ENCODE data around the gene NFX1. TPM values are rescaled to one million over a fixed set of nuclear protein-coding genes. Genes with fewer than 3 reads are reported as not detected.

NFX1 gene
- total and polyA plus RNA-seq, 2 donors (not counting 1 experiment from before 2014, with no cell fraction given): 67.6 to 76.3 TPM

DNA sequence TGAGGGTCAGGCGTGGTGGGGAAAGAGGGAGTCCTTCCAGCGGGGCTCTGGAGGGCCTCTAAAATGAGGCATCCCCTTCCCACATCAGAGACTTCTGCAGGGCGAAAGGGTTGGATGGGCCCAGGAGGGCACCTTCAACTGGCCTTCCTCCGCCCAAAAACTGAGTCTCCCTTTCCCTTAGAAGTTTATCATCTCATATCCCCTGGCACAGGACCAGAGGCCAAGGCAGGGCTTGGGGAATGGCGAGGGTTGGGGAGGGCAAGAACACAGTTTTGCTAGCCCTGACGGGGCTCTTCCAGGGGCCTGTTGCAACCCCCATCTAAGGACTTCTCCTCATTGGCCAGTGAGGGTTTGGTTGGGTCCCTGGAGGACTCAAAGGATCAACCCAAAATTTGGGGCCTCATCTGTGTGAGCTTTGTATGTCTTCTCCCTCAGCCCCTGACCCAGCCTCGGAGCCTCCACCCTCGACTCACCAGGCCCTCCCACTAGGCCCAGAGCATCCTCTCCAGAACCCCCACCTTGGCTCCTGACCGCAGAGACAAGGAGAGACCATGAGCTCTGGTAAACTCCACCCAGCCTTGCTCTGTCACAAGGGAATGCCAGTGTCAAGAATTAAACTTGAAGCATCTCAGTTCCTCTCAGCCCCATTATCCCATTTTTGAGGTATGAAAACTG lies 87.9 kb downstream of the NFX1 start:
- DNase-seq: no peak
- Histone ChIP-seq H3K27me3 (replicated peaks in 1 of 4; ENCODE audit: control extremely low read depth in 1 of 4, control insufficient read depth in 3 of 4, insufficient read depth in 4 of 4, low read length in 3 of 4) (no peaks in the 10 kb centered on the region), H3K4me2 (replicated peaks; ENCODE audit: low read depth, low read length, poor library complexity, severe bottlenecking) (no peak overlapping the region), H3K9me3 (ENCODE audit: control extremely low read depth in 1 of 3, control insufficient read depth in 2 of 3, insufficient read depth in 1 of 3, low read length in 2 of 3) (no peaks in the 10 kb centered on the region), H3K4me1 (ENCODE audit: control insufficient read depth in 2 of 2, insufficient read depth in 2 of 2, low read length in 2 of 2) (peaks cover 0 to 7% of the 10 kb centered on the region in 2 donors), H3K9ac (ENCODE audit: low read length) (no peak overlapping the region), H3K79me2 (ENCODE audit: control insufficient read depth, insufficient read depth, low read length) (no peaks in the 10 kb centered on the region), H3K4me3 (ENCODE audit: control extremely low read depth in 1 of 5, extremely low read depth in 1 of 5, insufficient read depth in 1 of 5, low read depth in 2 of 5, low read length in 4 of 5) (no peak overlapping the region), H3K36me3 (replicated peaks in 1 of 2; ENCODE audit: control extremely low read depth in 1 of 2, control insufficient read depth in 1 of 2, extremely low read depth in 1 of 2, insufficient read depth in 2 of 2, low read length in 1 of 2) (peaks cover 0 to 2% of the 10 kb centered on the region in 2 experiments), H4K20me1 (ENCODE audit: control insufficient read depth, insufficient read depth, low read length, poor library complexity, severe bottlenecking) (no peaks in the 10 kb centered on the region), H2AFZ (ENCODE audit: insufficient read depth, low read depth, low read length, poor library complexity, severe bottlenecking) (no peak overlapping the region), H3K27ac (ENCODE audit: low read length in 2 of 2) (no peak overlapping the region)
- ATAC-seq (ENCODE audit: low read depth): no peak
- Mint-ChIP-seq H3K9me3 (ENCODE audit: insufficient read depth) (no peaks in the 10 kb centered on the region), H3K4me3 (no peak overlapping the region), H3K27me3 (no peaks in the 10 kb centered on the region), H3K4me1 (peaks cover 5% of the 10 kb centered on the region), H3K27ac (no peak overlapping the region)
- TF ChIP-seq, protein P1, sequence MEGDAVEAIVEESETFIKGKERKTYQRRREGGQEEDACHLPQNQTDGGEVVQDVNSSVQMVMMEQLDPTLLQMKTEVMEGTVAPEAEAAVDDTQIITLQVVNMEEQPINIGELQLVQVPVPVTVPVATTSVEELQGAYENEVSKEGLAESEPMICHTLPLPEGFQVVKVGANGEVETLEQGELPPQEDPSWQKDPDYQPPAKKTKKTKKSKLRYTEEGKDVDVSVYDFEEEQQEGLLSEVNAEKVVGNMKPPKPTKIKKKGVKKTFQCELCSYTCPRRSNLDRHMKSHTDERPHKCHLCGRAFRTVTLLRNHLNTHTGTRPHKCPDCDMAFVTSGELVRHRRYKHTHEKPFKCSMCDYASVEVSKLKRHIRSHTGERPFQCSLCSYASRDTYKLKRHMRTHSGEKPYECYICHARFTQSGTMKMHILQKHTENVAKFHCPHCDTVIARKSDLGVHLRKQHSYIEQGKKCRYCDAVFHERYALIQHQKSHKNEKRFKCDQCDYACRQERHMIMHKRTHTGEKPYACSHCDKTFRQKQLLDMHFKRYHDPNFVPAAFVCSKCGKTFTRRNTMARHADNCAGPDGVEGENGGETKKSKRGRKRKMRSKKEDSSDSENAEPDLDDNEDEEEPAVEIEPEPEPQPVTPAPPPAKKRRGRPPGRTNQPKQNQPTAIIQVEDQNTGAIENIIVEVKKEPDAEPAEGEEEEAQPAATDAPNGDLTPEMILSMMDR (IDR thresholded peaks at IDR 0.05): no peak
- no peak for TF ChIP-seq EZH2 (IDR thresholded peaks at IDR 0.05; ENCODE audit: borderline replicate concordance, insufficient read depth, low read depth, low read length, poor library complexity, severe bottlenecking)
- intact Hi-C loops (cut with micrococcal nuclease): no loop called here
- POLR2A ChIA-PET: interaction anchor here (0.6 kb wide), 1 partner anchor 88 kb away, joined by 6 read pairs; the partner anchor contains the start of gene NFX1
- CTCF ChIA-PET: no interaction called here
- 98% methylated on average over 7 of the region's 9 CpGs for WGBS (ENCODE audit: insufficient coverage)

DNA sequence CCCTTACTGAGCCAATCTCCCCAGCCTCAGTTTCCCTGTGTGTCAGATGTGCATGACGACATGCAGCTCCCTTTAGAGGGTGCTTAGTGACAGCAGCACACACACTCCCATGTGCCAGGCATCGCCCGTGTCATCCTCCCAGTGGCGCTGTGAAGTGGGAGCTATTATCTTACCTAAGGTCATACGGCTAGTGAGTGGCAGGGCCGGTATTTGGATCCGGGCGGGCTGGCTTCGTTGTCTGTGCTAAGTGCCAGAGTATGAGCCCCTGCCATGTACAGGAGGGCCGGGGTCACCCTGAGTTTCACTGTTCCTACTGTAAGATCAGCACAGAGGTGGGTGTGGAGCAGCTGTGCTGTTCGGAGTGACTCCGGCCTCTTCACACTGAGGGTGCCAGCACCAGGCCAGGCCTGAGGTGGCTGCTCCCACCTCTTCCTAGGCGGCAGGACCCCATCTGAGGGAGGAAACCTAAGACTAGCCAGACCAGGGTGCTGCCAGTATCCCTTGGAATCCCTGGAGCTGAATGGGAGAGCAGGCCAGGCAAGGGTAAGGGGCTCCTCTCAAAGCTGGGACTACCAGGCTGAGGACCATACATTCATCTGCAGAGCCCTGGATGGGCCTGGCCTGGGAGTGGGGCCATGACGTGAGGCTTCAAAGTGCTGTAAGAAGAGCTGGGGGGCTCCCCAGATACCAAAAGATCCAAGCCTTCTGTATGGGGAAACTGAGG lies 89.5 kb downstream of the NFX1 start:
- no peak overlapping the region for H2AFZ ChIP-seq (ENCODE audit: insufficient read depth, low read depth, low read length, poor library complexity, severe bottlenecking)
- Mint-ChIP-seq H3K9me3 (ENCODE audit: insufficient read depth) (no peaks in the 10 kb centered on the region), H3K4me1 (peaks cover 3% of the 10 kb centered on the region), H3K27ac (no peak overlapping the region), H3K4me3 (no peak overlapping the region), H3K27me3 (no peaks in the 10 kb centered on the region)
- intact Hi-C loops (cut with micrococcal nuclease): no loop called here
- H3K4me2 ChIP-seq (replicated peaks; ENCODE audit: low read depth, low read length, poor library complexity, severe bottlenecking): no peak overlapping the region
- H3K4me1 ChIP-seq (ENCODE audit: control insufficient read depth in 2 of 2, insufficient read depth in 2 of 2, low read length in 2 of 2): peaks cover 0 to 5% of the 10 kb centered on the region in 2 donors
- H4K20me1 ChIP-seq (ENCODE audit: control insufficient read depth, insufficient read depth, low read length, poor library complexity, severe bottlenecking): no peaks in the 10 kb centered on the region
- ChIA-PET CTCF (no interaction called here), POLR2A (no interaction called here)
- no peak overlapping the region for H3K9ac ChIP-seq (ENCODE audit: low read length)
- H3K27ac ChIP-seq (ENCODE audit: low read length in 2 of 2): no peak overlapping the region
- no peaks in the 10 kb centered on the region for H3K9me3 ChIP-seq (ENCODE audit: control extremely low read depth in 1 of 3, control insufficient read depth in 2 of 3, insufficient read depth in 1 of 3, low read length in 2 of 3)
- H3K27me3 ChIP-seq (replicated peaks in 1 of 4; ENCODE audit: control extremely low read depth in 1 of 4, control insufficient read depth in 3 of 4, insufficient read depth in 4 of 4, low read length in 3 of 4): no peaks in the 10 kb centered on the region
- DNase-seq (no peak), ATAC-seq (ENCODE audit: low read depth) (no peak)
- no peaks in the 10 kb centered on the region for H3K79me2 ChIP-seq (ENCODE audit: control insufficient read depth, insufficient read depth, low read length)
- H3K4me3 ChIP-seq (ENCODE audit: control extremely low read depth in 1 of 5, extremely low read depth in 1 of 5, insufficient read depth in 1 of 5, low read depth in 2 of 5, low read length in 4 of 5): no peak overlapping the region
- no peaks in the 10 kb centered on the region for H3K36me3 ChIP-seq (replicated peaks in 1 of 2; ENCODE audit: control extremely low read depth in 1 of 2, control insufficient read depth in 1 of 2, extremely low read depth in 1 of 2, insufficient read depth in 2 of 2, low read length in 1 of 2)
- TF ChIP-seq EZH2 (IDR thresholded peaks at IDR 0.05; ENCODE audit: borderline replicate concordance, insufficient read depth, low read depth, low read length, poor library complexity, severe bottlenecking): no peak
- TF ChIP-seq, protein P1 (IDR thresholded peaks at IDR 0.05): no peak
- 97% methylated on average over 14 of the region's 14 CpGs for WGBS (ENCODE audit: insufficient coverage)
